ENCODE data around the gene TCHH. TPM values are rescaled to one million over a fixed set of nuclear protein-coding genes. Genes with fewer than 3 reads are reported as not detected.
"Not testable (repeated sequence)": the region's sequence is repeated elsewhere in the genome, so short reads cannot be mapped to it uniquely, and the experiment has no call there.

Gene TCHH
- total RNA-seq, 3 donors from 2014 or later, result under 0.01 to 3.0 (median 0.15) TPM

- no peak for DNase-seq (ENCODE audit: low spot score in 2 of 2)
- no peak for TF ChIP-seq POLR2A (IDR thresholded peaks at IDR 0.05)
- no peak for TF ChIP-seq CTCF (IDR thresholded peaks at IDR 0.05)
- TF ChIP-seq POLR2AphosphoS5 (IDR thresholded peaks at IDR 0.05), result no peak
- Histone ChIP-seq H3K4me3 (no peak overlapping the region), H3K4me1 (no peaks in the 10 kb centered on the region), H3K27me3 (no peaks in the 10 kb centered on the region), H3K36me3 (no peaks in the 10 kb centered on the region), H3K27ac (no peak overlapping the region), H3K9me3 (peaks cover 20 to 21% of the 10 kb centered on the region in 2 donors)
- intact Hi-C loops (cut with DNase I; ENCODE audit: low total_unique reads), result no loop called here
Measured at GRCh38 chr1:152145769-152146168, 30.5 kb upstream of the TCHH start.

GRCh38 chr1:152144674-152145183 is 29.5 kb upstream of the TCHH start:
- H3K9me3 ChIP-seq, result peaks cover 20 to 21% of the 10 kb centered on the region in 2 donors
- H3K4me3 ChIP-seq; intact Hi-C loops (cut with DNase I; ENCODE audit: low total_unique reads); H3K4me1 ChIP-seq; DNase-seq (ENCODE audit: low spot score in 2 of 2); H3K36me3 ChIP-seq; H3K27ac ChIP-seq; H3K27me3 ChIP-seq: not testable (repeated sequence)

GRCh38 chr1:152143150-152143887 is 28.1 kb upstream of the TCHH start:
- Histone ChIP-seq H3K36me3 (no peaks in the 10 kb centered on the region), H3K9me3 (peaks cover 10 to 15% of the 10 kb centered on the region in 2 donors)
- no peak for TF ChIP-seq POLR2A (IDR thresholded peaks at IDR 0.05)
- no peak for TF ChIP-seq CTCF (IDR thresholded peaks at IDR 0.05)
- no peak for TF ChIP-seq POLR2AphosphoS5 (IDR thresholded peaks at IDR 0.05)

GRCh38 chr1:152141971-152142584 is 26.8 kb upstream of the TCHH start:
- intact Hi-C loops (cut with DNase I; ENCODE audit: low total_unique reads), result no loop called here

More at GRCh38 chr1:152143150-152143887, 28.1 kb upstream of the TCHH start:
- DNase-seq (ENCODE audit: low spot score in 2 of 2), result no peak
- H3K27me3 ChIP-seq, result peaks cover 0 to 5% of the 10 kb centered on the region in 2 donors
- no peak overlapping the region for H3K27ac ChIP-seq
- H3K4me3 ChIP-seq, result no peak overlapping the region
- intact Hi-C loops (cut with DNase I; ENCODE audit: low total_unique reads), result no loop called here
- no peaks in the 10 kb centered on the region for H3K4me1 ChIP-seq

GRCh38 chr1:152137215-152137614 is 22.0 kb upstream of the TCHH start:
- no peak overlapping the region for H3K4me3 ChIP-seq
- intact Hi-C loops (cut with DNase I; ENCODE audit: low total_unique reads), result no loop called here
- no peaks in the 10 kb centered on the region for H3K4me1 ChIP-seq
- no peak overlapping the region for H3K27ac ChIP-seq
- no peak for TF ChIP-seq POLR2A (IDR thresholded peaks at IDR 0.05)
- peaks cover 0 to 5% of the 10 kb centered on the region in 2 donors for H3K27me3 ChIP-seq
- H3K9me3 ChIP-seq, result peaks cover 7 to 8% of the 10 kb centered on the region in 2 donors
- no peaks in the 10 kb centered on the region for H3K36me3 ChIP-seq
- DNase-seq (ENCODE audit: low spot score in 2 of 2), result no peak

More at GRCh38 chr1:152141971-152142584, 26.8 kb upstream of the TCHH start:
- DNase-seq (ENCODE audit: low spot score in 2 of 2), result peak in 1 of 2 donors; percentile 54
- Histone ChIP-seq H3K4me1 (no peaks in the 10 kb centered on the region), H3K9me3 (peaks cover 0 to 3% of the 10 kb centered on the region in 2 donors), H3K27ac (no peak overlapping the region), H3K4me3 (no peak overlapping the region), H3K27me3 (peaks cover 0 to 5% of the 10 kb centered on the region in 2 donors), H3K36me3 (no peaks in the 10 kb centered on the region)
- TF ChIP-seq CTCF (IDR thresholded peaks at IDR 0.05), result peak in 2 of 3 donors; percentile 70 to 71
- no peak for TF ChIP-seq POLR2AphosphoS5 (IDR thresholded peaks at IDR 0.05)

GRCh38 chr1:152130186-152130585 is 14.9 kb upstream of the TCHH start:
- Histone ChIP-seq H3K36me3 (no peaks in the 10 kb centered on the region), H3K9me3 (peaks cover 7 to 12% of the 10 kb centered on the region in 2 donors), H3K4me1 (no peaks in the 10 kb centered on the region), H3K27ac (no peak overlapping the region), H3K27me3 (peaks cover 0 to 14% of the 10 kb centered on the region in 2 donors), H3K4me3 (no peak overlapping the region)
- no peak for TF ChIP-seq CTCF (IDR thresholded peaks at IDR 0.05)
- no peak for TF ChIP-seq POLR2AphosphoS5 (IDR thresholded peaks at IDR 0.05)
- TF ChIP-seq POLR2A (IDR thresholded peaks at IDR 0.05), result no peak
- DNase-seq (ENCODE audit: low spot score in 2 of 2), result no peak
- intact Hi-C loops (cut with DNase I; ENCODE audit: low total_unique reads), result no loop called here

Measured in breast epithelium (tissue), 4 donors.